GM18507 (cell line): ENCODE data around the gene TMEM208.

Experiments
- DNase-seq: peaks from one replicate; pipeline ENCODE4 v3.0.0; 2011; ENCODE audit warnings: low read depth; ENCODE audit not compliant: insufficient read length; ENCODE audit errors: extremely low spot score
- FAIRE-seq: peaks from 2 replicates; lab custom pipeline; 2011; peaks lifted over from hg19 to GRCh38; lab: Jason Lieb, UNC

TMEM208 gene

DNA sequence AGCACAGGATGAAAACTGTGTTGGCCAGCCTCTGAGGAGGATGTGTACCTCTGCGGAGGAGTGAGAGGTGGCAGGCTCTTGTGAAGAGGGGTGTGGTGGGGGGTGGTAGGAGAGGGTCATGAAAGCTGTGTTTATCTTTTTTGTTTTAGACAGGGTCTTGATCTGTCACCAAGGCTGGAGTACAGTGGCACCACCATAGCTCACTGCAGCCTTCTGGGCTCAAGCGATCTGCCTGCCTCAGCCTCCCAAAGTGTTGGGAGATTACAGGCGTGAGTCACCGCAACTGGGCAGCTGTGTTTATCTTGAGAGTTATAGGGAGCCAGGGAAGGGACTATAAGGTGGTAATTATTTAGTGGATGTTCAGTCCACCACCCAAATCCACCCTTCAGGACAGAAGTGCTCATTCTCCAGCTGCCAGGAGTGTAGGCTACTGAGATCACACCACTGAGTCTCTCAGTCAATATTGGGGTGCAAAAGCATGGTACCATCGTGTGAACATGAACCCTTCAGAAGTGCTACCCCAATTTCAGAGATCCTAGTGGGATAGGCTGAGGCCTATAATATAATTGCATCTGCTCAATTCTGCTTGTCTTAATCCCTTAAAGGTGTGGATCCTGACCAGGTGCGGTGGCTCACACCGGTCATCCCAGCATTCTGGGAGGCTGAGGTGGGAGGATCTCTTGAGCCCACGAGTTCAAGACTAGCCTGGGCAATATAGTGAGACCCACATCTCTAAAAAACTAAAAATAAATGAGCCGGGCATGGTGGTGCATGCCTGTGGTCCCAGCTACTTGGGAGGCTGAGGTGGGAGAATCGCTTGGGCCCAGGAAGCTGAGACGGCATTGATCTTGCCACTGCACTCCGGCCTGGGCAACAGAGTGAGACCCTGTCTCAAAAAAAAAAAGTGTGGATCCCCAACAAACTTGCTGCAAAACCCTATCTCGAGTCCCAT, 36.2 kb upstream of the TMEM208 start:
- no peak for DNase-seq
- FAIRE-seq, result no peak

DNA sequence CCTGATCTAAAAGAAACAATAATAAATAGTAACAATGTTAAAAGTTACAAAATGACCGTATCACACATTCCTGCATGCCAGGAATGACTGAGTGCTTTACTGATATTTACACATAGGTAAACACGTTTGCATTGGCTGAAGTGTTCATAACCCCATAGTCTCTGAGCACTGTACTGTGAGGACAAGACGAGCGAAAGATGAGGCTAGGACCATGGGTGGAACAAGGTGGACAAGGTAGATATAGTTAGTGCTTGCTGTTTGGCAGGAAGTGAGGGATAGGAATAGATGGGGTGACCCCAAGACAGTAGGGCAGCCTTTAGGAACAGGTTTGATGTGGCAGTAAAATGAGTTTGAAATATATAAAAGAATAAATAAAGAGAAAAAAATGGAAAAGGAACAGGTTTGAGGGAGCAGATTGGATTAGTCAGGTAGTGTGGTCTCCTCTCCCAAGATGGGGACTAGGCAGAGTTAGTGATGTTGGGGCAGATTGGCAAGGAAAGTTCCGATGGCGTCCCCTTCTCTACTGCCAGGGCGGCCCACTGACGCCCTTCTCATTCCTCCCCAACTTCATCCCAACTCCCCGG, 35.4 kb upstream of the TMEM208 start:
- FAIRE-seq (no peak), DNase-seq (no peak)

DNA sequence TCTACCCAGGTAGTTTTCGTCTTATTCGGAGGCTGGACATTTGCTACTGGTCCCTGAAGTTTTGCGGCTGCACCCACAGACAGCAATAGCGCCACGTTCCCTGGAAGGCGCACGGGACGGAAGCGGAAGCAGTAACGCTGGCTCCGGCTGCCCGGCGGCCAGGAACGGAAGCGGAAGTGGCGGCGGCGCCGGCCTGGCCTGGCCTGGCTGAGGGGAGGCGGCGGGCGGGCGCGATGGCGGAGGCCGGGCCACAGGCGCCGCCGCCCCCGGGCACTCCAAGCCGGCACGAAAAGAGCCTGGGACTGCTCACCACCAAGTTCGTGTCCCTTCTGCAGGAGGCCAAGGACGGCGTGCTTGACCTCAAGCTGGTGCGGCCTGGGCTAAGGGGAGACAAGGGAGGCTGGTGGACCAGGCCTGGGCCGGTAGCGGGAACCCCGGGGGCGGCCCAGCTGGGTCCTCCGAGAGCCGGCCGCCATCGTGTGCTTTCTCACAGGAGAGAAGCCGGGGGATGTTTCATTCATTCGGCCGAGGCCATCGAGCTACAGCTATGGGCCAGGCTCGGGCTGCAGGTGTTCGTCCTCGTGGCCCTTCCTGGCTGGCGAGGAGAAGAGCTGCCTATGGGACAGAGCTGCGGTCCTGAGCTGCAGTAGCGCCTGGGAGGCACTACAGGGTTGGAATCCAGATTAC, 34.8 kb upstream of the TMEM208 start, which contains the start of gene E2F4:
E2F4 (plus strand) TSS at position 161 of the 687 bp plus-strand sequence; CDS start at position 234, 73 bp downstream.
- FAIRE-seq (peak; percentile 97), DNase-seq (peak; percentile 93)

DNA sequence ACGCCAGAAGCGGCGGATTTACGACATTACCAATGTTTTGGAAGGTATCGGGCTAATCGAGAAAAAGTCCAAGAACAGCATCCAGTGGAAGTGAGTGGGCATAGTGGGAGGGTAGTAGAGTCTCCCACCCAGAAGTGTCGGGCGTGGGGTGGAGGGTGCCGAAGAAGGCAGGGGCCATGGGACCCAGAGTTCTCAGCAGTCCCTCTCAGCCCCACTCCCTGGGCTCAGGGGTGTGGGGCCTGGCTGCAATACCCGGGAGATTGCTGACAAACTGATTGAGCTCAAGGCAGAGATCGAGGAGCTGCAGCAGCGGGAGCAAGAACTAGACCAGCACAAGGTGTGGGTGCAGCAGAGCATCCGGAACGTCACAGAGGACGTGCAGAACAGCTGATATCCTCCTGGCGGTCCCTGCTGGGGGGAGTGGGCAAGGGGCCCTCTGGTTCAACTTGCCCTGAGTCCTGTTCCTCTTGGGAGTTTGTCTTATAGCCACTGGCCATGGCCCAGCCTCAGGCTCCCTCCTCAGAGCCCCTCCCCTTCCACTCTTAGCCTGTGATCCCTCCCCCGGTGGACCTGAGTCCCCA, 34.1 kb upstream of the TMEM208 start:
- DNase-seq, result no peak
- FAIRE-seq, result no peak

DNA sequence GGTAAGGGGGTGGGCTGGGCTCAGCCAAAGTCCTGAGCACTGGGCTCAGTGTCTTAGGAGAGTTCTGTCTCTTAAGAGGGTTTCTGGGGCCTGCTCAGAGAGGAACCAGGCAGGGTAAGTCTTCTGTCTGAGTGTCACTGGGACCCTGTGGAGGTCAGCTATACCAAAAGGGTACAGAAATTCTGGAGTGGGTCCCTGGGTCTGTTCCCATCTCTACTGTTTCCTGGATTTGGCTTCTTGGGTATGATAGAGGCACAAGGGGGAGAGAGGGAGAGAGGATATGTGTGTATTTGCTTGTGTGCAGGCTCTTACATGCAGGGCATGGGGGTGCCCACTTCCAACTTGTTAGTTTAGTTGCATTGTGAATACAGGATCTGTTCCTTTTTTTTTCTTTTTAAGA, 33.4 kb upstream of the TMEM208 start:
- DNase-seq (no peak), FAIRE-seq (no peak)

DNA sequence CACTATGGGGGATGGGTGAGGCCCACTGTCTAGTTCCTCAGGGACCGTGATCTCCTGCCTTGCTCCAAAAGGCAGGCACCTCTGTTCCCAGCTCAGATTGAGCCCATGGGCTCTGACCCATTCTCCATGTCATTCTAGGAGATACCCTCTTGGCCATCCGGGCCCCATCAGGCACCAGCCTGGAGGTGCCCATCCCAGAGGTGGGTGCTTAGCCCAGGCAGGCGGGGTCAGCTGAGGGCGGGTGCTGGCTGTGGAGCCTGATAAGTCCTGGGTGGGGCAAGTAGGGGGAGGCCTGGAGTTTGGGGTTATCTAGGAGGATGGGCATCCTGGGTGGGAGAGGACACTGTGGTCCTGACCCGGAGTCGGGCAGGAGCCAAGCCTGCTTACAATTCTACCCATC, 32.7 kb upstream of the TMEM208 start:
- DNase-seq (no peak), FAIRE-seq (no peak)

DNA sequence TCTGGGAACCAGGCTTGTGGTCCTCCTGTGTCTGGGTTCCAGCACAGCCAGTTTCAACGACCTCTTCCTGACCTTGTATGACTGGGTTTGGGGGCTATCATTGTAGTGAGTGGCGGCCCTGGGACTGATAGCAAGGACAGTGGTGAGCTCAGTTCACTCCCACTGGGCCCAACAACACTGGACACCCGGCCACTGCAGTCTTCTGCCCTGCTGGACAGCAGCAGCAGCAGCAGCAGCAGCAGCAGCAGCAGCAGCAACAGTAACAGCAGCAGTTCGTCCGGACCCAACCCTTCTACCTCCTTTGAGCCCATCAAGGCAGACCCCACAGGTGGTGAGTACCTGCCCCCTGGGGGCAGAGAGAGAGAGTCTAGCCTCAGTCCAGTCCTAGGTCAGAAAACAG, 31.3 kb upstream of the TMEM208 start:
- DNase-seq, result no peak
- FAIRE-seq, result no peak

DNA sequence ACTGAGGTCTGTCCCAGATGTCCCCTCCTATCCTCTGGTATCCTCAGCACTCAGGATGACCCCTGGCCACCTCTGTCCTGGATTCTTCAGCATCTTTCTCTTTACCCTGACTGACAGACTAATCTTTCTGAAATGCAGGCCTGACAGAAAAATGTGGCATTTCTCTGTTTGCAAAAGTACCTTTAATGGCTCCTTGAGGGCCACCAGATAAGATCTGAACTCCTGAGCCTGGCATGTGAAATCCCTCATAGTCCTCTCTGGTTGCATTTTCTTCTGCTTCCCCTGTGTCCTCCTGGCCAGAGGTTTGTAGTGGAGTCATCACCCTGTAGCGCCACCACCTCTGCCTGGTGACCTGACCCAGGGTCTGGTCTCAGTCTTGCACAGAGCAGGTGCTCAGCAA, 30.0 kb upstream of the TMEM208 start:
- no peak for DNase-seq
- FAIRE-seq, result no peak

DNA sequence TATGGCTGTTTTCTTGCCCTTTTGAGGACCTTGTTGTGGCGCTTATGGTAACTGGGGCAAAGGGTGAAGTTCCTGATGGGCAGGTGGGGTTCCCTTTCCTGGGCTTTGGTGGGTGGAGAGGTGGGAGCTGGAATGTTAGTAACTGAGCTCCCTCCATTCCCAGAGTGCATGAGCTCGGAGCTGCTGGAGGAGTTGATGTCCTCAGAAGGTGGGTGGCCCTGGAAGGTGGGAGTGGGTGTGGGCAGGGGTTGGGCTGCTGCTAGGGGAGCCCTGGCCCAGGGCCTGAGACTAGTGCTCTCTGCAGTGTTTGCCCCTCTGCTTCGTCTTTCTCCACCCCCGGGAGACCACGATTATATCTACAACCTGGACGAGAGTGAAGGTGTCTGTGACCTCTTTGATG, 29.2 kb upstream of the TMEM208 start:
- FAIRE-seq (no peak), DNase-seq (no peak)

DNA sequence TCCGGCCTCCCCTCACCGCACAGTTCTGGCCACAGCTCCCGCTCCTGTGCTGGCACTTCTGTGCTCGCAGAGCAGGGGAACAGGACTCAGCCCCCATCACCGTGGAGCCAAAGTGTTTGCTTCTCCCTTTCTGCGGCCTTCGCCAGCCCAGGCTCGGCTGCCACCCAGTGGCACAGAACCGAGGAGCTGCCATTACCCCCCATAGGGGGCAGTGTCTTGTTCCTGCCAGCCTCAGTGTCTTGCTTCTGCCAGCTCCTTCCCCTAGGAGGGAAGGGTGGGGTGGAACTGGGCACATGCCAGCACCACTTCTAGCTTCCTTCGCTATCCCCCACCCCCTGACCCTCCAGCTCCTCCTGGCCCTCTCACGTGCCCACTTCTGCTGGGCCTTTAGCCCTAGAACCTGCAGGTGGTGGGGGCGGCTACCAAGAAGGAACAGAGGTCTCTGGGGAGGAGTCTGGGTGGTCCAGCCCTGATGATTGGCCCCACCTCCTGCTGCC, 28.6 kb upstream of the TMEM208 start:
- FAIRE-seq, result peak; percentile 9
- DNase-seq, result no peak

DNA sequence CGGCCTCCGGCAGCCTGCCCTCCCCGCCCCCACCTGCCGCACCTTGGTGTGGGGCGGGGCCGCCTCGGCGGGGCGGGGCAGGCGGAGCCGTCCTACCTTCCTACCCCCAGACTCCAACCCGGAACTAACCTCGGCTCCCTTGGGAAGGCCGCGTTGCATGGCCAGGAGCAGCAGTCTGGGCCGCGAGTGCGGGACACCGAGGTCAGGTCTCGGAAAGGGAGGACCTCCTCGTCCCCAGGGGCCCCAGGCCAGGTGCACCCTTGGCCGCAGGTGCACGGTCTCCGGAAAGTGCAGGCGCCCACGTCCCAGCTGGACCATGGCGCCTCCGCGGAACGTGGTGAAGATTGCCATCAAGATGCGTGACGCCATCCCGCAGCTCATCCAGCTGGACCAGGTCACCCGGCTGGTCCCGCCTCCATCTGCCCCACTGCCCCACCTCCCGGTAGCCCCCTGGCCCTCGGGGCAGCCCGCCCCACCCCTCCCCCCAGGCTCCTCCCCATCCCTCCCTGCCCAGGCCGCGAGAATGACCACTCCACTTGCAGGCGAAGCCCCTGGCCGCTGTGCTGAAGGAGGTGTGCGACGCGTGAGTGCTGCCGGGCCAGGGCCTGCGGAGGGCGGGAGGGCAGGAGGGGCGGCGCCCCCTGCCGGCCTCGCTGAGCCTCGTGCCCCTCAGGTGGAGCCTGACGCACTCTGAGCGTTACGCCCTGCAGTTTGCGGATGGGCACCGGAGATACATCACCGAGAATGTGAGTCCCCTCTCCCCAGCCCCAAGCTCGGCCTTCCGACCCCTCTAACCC, 27.7 kb upstream of the TMEM208 start, which contains the start of gene ELMO3:
ELMO3 (plus strand) TSS at position 121 of the 797 bp plus-strand sequence; CDS start at position 317, 196 bp downstream.
- no peak for DNase-seq
- FAIRE-seq, result no peak

DNA sequence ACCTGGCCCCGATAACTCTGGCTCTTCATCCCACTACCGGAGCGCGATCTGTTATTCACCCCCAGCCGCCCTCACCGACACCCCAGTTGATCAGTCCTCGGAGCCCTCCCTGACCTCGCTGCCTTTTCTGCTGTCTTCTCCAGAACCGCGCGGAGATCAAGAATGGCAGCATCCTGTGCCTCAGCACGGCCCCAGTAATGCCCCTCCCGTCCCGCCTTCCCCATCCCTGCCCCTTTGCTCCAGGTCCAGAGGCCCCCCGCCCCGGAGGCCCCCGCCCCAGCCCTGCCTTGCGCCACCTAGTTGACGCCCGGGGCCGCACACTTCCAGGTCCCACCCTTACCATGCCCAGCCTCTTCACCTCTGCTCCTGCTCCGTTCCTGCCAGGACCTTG, 27.1 kb upstream of the TMEM208 start:
- DNase-seq (no peak), FAIRE-seq (no peak)

DNA sequence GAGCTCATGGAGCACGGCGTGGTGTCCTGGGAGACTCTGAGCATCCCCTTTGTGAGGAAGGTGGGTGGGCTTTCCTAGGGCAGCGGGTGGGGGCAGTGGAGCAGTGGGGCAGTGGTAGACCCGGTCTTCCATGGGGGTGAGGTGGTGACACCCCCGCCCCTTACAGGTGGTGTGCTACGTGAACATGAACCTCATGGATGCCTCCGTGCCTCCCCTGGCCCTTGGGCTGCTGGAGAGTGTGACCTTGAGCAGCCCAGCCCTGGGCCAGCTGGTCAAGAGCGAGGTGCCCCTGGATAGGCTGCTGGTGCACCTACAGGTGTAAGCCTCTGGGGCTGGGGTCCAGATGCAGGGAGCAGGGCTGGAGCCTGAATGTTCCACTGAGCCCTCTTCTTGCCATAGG, 26.4 kb upstream of the TMEM208 start:
- FAIRE-seq, result no peak
- DNase-seq, result no peak

DNA sequence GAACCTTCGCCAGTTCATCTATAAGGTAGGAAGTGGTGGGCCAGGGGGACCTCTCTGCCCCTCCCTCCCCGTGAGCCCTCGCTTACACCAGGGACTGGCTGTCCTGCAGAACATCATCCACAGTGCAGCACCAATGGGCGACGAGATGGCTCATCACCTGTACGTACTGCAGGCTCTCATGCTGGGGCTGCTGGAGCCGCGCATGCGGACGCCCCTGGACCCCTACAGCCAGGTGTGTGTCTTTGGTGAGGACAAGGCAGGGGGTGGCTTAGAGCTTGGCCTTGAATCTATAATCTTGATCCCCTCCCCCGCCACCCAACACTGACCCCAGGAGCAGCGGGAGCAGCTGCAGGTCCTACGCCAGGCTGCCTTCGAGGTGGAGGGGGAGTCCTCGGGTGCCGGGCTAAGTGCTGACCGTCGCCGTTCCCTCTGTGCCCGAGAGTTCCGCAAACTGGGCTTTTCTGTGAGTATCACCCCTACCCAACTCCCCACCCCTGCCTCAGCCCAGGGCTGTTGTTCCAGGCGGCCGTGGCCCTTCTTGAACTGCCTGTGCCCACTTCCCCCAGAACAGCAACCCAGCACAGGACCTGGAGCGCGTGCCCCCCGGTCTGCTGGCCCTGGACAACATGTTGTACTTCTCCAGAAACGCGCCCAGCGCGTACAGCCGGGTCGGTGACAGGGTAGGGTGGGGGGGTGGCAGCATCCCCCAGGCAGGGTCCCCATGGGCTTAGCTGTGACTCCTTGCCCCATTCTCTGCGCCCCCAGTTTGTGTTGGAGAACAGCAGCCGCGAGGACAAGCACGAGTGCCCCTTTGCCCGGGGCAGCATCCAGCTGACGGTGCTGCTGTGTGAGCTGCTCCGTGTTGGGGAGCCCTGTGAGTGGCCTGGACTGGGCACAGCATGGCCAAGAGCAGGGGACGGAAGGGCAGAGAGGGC, 25.3 kb upstream of the TMEM208 start:
- DNase-seq (no peak), FAIRE-seq (no peak)

DNA sequence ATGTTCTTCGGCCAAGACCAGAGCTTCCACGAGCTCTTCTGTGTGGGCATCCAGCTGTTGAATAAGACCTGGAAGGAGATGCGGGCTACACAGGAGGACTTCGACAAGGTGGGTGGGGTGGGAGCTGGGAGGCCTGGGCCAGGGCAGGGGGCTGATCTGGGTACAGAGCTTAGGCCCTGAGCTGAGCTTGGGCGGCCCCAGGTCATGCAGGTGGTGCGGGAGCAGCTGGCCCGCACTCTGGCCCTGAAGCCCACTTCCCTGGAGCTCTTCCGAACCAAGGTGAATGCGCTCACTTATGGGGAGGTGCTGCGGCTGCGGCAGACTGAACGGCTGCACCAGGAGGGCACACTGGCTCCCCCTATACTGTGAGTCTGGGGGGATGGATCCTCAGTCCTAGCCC, 24.5 kb upstream of the TMEM208 start:
- no peak for FAIRE-seq
- no peak for DNase-seq

DNA sequence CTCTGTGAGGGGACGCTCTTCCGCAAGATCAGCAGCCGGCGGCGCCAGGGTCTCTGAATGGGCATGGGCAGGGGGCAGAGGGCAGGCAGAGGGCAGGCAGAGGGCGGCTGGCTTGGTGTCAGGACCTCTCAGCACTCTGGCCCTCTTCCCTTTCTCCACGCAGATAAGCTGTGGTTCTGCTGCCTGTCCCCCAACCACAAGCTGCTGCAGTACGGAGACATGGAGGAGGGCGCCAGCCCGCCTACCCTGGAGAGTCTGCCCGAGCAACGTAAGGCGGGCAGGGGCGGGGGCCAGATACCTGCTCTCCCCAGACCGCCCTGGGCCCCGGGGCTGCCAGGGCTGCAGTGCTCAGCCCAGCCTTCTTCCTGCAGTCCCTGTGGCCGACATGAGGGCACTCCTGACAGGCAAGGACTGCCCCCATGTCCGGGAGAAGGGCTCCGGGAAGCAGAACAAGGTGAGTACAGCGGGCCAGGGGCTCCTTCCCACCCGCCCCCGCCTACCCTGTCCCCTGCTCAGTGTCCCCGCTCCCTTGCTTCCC, 23.9 kb upstream of the TMEM208 start:
- DNase-seq (no peak), FAIRE-seq (no peak)

DNA sequence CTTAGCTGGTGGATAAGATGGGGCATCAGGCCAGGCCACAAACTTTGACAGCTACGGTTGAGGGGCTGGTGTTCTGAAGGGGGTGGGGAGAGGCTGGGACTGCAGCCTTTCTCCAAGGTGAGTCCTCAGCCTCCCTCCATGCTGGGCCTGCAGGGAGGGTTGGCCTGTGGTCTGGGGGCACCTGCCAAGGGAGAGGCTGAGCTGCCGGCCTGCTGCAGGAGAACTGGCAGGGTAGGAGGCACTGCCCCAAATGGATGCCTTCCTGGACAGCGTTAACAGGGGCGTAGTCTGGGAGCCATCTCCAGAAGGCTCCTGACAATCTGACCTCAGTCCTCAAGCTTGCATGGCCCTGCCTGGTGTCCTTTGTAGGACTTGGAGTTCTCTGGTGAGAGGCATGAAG, 22.9 kb upstream of the TMEM208 start:
- DNase-seq (no peak), FAIRE-seq (no peak)
